Muscle of arm (tissue), 12 donors: ENCODE measurements around the gene ATRAID. TPM values are rescaled to one million over a fixed set of nuclear protein-coding genes. Genes with fewer than 3 reads are reported as not detected.

Experiments used
- DNase-seq: peaks from one replicate; pipeline ENCODE4 v3.0.0-alpha.2; 2013
- polyA plus RNA-seq, 12 donors: library from polyadenylated mRNA; unstranded; fragments of 120-200 nt; gene quantifications; one replicate each; pipeline ENCODE4 v1.2.1, GENCODE V29; 2013; ENCODE audit not compliant: insufficient read length in 12 of 12

The ATRAID gene
- polyA plus RNA-seq, 12 donors, result 85.6 to 115 (median 98.3) TPM; not detected in 1

GRCh38 chr2:27245116-27245515 lies 33.3 kb downstream of the ATRAID start:
- DNase-seq, result no peak

GRCh38 chr2:27245626-27246025 lies 33.8 kb downstream of the ATRAID start:
- peak; percentile 28 for DNase-seq

- DNase-seq, result no peak
Measured at GRCh38 chr2:27247893-27248292, 36.1 kb downstream of the ATRAID start.

- DNase-seq, result no peak
Measured at GRCh38 chr2:27249159-27249890, 37.5 kb downstream of the ATRAID start.

GRCh38 chr2:27249891-27250651 lies 38.2 kb downstream of the ATRAID start:
- DNase-seq, result no peak

GRCh38 chr2:27250652-27251379 lies 39.0 kb downstream of the ATRAID start:
- DNase-seq, result no peak

GRCh38 chr2:27251766-27252165 lies 39.9 kb downstream of the ATRAID start:
- DNase-seq, result no peak

GRCh38 chr2:27255187-27255586 lies 43.3 kb downstream of the ATRAID start:
- DNase-seq, result no peak

GRCh38 chr2:27255660-27256059 lies 43.8 kb downstream of the ATRAID start:
- DNase-seq, result no peak

- no peak for DNase-seq
Measured at GRCh38 chr2:27256855-27257454, 45.1 kb downstream of the ATRAID start.

- no peak for DNase-seq
Measured at GRCh38 chr2:27258051-27258450, 46.2 kb downstream of the ATRAID start.

GRCh38 chr2:27261241-27261925 lies 49.5 kb downstream of the ATRAID start:
- no peak for DNase-seq

GRCh38 chr2:27261926-27262298 lies 50.1 kb downstream of the ATRAID start:
- DNase-seq, result no peak

- DNase-seq, result peak; percentile 30
Measured at GRCh38 chr2:27262379-27263286, 50.8 kb downstream of the ATRAID start, which contains the start of gene SLC30A3. Gene SLC30A3, minus strand, starts transcription at chr2:27263047. Its CDS starts 141 bp downstream, at chr2:27262906.

GRCh38 chr2:27263287-27264252 lies 51.7 kb downstream of the ATRAID start:
- no peak for DNase-seq

- no peak for DNase-seq
Measured at GRCh38 chr2:27264253-27264752, 52.5 kb downstream of the ATRAID start.

GRCh38 chr2:27264753-27265535 lies 53.1 kb downstream of the ATRAID start:
- DNase-seq, result peak; percentile 30

- DNase-seq, result no peak
Measured at GRCh38 chr2:27265536-27265870, 53.7 kb downstream of the ATRAID start.
